Fibroblast of skin of back (primary cell): ENCODE results near the gene FOXP1.

ENCODE experiments used
- DNase-seq: peaks from one replicate; pipeline ENCODE4 v3.0.0-alpha.2; 2013

Gene FOXP1

DNA sequence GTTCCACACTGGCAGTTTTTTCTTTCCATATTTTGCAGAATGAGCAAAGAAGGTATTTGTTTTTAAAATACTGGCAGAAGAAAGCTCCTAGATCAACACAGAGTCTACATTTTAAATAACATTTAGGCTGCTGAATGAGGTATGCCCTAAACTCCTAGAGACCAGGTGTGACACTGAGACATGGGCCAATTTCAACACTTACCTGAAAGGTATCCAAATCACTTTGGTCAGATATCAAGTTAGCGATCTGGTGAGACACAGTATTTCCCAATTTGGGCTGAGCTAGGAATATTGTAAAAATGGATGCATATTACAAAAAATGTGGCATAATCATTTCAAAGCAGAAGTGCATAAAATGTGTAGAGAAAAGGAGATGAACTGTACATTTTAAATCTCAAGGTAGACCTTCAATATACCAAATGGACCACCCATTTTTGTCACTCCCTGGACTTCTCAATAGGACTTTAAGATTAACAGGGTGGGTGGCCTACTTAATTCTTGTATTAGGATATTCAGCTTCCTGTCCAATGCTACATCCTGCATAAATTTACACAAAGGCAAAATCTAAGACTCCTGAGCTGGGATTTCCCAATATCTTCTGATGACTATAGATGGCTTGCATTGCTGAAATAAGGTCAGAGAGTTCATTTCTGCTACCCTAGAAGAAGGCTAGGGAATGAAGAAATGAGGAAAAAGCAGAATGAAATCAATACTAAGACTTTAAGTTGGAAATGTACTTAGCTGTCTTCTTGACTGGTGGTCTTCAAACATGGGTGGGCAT lies 487.8 kb downstream of the FOXP1 start:
- DNase-seq = no peak

DNA sequence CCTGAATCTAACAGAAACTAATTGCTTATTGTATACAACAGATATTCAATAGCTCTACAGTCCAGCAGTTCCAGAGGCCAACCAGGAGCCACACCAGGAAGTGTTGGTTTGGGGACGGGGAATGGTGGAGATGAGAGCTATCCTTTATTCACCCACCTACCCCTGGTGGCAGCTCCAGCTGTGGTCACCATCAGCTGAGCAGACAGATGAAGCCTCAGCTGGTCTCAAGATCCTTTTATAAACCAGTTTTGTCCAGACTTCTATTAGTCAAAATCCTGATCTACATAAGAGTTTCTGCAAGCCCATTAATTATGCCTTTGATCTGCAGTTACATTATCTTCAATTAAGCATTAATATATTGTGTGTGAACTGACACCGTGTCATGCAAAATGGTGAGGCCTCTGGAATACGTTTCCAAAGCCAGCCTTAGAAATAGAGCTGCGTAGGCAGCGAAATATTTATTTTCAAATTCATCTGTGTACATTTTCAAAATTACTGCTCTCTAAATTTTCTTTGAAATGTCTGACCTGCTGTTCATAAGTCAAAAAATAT lies 488.8 kb downstream of the FOXP1 start:
- DNase-seq = no peak

DNA sequence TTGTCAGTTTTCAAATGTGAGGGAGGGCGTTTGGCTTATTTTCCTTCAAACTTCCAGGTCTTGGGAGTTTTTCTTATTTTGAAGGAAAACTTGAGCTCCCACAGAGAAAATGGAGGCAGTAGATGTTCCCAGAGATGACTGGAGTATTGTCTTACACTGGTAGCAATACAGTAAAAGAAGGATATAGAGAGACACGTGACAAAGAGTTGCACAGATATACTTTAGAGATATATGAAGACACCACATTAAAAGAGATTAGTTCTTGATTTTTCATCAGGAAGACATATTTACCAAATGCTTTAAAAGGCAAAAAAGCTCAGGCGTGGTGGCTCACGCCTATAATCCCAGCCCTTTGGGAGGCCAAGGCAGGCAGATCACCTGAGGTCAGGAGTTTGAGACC lies 490.9 kb downstream of the FOXP1 start:
- no peak for DNase-seq

DNA sequence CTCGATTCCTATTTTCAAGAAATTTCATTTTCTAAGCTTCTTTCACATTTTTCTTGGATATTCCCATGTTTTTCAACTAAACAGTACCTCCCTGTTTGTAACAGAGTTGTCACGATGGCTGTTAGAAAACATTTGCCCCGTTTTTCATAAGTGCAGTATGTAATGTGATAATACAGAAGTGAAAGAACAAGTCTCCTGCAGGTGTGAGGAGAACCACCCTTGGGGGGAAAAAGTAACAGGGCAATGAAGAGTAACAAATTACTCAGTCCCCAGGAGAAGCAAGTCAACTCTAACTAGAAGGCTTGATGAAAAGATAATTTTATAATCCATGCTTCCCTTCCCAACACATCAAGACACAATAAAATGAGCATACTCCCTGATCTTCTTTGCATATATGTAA lies 493.3 kb downstream of the FOXP1 start:
- no peak for DNase-seq

DNA sequence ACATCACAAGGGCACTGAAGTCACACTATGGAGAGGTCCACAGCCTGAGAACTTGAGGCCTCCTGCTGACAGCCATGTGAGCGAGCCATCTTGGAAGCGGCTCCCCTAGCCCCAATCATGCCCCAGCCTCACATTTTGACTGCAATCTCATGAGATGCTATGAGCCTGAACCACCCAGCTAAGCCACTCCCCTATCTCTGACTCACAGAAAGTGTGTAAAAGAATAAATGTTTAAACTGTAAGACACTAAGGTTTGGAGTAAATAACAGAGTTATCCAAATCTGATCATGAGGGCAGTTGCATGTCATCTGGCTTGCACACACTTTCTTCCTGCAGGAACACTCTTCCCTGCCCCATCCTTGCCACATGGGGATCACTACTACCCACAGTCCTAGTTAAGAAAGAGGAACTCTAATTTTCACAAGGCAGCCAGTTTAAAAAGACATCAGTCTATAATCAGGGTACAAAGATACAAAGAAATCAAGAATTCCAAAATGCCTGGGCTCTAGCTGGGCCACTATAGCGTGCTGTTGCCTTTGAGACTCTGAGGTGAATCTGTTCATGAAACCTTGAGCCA lies 494.2 kb downstream of the FOXP1 start:
- peak; percentile 39 for DNase-seq

DNA sequence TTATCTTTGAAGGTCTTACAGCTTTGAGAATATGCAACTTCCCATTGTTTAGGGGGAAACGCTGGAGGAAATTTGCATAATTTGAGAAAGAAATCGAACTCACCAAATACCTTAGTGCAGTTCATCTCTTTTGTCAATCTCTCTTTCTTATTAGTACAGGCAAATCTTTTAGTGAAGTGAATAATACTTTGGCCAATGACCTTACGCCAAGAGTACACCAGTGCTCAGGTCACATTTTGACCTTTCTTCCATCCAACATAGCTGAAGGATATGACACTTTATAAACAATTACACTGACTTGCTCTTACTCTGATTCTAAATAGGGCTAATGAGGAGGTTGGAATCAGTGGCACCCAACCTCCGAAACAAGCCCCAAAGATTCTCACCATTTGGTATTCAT lies 494.8 kb downstream of the FOXP1 start:
- no peak for DNase-seq

DNA sequence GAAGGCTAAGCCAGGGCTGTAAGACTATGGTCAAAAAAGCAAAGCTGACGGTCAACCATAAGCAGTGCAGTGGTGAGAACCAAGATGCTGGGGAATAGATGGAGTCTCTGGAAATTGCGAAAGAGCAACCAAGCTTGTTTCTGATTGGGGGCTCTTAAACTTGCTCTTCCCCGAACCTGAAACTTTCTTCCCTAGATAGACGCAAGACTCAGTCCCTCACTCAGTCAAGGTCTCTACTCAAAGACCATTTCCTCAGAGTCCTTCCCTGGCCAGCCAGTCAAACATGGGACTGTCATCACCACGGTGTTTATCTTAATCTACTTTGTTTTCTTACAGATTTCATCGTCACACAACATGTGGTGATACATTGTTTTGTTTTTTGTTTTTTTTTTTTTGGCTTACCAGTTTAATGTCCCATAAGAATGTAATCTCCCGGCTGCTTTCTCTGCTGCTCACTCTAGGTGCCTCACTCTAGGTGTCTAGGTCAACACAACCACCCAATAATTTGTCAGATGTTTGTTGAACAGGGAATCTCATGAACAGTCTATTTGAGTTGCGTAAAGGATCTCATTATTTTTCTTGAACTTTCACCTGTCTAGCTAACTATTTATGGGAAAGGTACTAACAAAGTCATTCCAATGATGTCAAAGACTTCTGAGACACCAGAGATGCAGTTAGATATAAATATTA lies 495.4 kb downstream of the FOXP1 start:
- peak; percentile 50 for DNase-seq

DNA sequence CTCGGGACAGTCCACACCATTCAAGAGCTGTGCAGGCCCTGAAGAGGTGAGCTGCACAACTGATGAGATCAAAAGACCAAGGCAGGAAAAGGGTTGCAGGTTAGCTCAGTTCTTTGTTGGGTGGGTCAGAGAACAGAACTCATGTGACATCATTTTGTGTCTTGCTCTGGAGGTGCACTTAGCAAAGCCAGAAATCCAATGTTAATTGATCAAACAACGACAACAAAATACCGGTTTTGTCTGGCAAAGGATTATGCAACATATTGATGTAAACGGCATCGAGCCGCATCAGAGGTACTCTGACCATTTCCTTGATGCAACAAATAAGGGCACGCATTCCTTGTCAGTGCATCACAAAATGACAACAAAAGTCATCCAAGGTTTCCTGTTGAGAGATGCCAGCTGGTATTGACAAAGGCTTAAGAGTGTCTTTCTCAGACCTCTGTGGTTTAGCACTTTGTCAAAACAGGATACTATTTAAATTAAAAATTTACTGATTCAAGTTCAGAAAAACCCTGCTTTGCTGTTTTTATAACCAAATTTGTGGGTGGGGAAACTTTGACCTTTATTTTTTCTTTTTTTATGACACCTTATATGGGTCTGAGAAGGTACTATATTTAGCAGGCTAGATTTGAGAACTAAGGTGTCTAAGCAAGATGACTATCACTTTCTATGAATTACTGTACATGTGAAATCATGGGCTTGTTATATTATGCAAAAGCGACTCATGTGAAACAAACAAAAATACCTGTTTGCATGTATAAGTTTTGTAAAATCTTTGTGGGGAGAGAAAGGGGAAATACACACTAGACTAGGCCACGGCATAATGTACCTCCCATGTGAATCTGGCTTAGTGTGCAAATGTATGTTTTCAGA lies 496.1 kb downstream of the FOXP1 start:
- DNase-seq = peak; percentile 88

DNA sequence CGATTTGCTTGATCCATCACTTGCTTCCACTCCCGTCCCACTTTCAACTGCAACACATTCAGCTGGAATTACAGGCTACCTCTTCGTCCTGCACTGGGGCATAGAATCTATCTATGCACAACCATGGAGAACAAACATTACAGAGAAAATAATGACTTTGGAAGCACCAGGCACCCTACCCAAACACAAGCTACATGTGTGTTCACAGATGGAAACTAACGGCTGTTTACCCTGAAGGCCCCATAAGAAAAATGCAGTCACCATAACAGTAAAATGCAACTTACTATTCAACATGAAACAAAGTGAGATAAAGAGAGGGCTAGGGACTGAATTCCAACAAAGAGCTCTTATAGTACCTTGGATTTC lies 496.8 kb downstream of the FOXP1 start:
- no peak for DNase-seq

DNA sequence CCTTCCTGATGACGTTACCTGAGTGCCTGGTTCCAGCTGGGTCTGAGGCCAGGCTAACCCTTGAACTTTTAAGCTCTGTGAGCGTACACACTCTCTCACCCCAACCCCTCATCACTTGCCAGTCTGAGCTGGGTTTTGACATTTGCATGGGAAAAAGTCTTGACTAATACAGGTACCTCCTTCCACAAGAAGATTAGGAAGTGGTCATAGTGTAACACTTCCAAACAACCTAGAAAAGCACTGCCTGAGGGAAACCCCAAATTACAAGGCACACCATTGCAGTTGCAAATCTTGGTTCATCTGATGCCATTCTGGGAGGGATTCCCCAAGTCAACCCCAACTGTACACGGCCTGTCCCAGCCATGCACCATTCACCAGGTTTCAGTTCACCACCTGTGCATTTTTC lies 499.8 kb downstream of the FOXP1 start:
- DNase-seq = no peak

DNA sequence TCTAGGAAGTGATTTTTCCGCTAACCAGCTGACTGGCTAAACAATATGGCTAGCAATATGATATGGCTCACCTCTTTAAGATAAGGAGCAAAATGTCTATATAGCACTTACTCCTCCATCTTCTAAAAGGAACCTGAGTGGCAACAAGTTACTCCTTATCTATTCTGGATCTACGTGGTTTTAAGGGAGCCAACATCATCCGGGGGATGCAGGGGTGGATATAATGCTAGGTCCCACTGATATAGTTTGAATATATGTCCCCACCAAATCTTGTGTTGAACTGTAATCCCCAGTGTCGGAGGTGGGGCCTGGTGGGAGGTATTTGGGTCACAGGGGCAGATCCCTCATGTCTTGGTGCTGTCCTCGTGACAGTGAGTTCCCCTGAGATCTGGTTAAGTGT lies 500.7 kb downstream of the FOXP1 start:
- no peak for DNase-seq

DNA sequence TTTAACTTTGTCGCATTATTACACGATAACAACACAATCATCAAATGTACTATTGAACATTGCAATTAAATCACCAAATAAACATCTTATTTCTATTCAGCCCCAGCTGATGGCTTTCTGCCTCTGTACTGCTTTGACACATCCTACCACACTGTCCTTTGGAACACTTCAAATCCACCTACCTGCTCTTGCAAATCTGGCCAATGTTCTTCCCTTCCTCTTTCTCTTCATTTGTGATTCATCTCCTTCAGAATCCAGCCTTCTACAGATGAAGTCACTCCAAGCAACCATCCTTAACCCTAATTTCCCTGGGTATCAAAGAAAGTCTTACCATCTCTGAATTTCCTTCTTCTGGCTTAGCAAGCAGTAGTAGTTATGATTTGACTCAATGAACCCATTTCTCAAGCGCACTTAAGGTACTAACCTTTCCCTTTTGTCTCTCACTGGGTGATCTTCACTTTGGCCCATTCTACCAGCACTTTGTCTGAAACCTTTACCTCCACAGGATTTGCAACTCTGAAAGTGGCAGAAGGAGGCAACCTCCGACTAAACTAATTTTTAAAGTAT lies 502.9 kb downstream of the FOXP1 start:
- no peak for DNase-seq

DNA sequence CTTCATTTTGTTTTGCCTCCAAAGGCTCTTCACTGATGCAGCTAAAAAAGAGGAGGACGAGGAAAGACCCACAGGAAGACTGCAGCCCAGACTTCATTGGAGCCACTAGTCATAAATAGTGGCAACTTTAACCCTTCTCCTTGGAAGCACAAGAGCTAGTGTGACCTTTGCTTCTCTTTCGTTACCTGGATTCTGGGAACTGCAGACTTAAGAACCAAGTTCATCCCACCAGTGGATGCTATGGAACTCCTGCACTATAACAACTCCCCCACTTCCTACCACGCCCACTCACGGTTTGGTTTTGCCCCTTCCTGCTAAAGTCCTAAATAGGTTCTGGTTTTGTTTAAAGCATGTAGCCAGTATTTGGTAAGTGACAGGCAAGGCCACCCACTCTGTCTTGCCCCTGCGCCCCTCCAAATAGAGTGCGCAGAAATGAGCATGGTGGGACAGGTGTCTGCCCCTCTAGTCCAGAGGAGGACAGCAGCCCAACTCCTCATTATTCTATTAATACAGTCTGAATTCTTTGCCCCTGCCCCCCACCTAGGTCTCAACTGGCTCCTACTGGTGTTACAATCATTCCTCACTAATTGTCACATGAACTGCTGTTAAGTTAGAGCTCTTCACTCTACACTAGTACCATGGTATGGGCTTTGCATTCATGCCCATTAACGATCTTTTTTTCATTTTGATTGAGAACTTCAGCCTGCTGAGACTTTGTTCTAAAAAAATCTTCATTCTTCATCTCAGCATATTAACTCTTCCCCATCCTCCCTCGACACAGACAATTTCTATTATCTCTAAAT lies 504.6 kb downstream of the FOXP1 start:
- DNase-seq = no peak

DNA sequence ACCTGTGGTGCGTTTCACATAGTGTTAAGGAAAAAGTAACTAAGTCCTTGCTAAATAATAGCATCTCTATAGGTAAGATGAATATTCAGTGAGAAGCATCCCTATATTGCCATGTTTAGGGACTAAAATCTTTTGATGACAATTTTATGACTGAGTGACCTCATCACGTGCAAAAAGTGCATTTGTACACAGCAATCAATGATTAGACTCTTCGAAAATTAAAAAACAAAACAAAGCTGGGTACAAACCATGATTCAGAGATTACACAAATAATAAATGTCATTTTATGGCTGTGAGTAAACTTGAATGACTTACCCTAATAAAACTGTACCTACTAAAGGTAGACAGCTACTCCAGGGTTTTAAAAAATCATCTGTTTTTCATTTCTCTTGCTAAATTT lies 505.3 kb downstream of the FOXP1 start:
- no peak for DNase-seq

DNA sequence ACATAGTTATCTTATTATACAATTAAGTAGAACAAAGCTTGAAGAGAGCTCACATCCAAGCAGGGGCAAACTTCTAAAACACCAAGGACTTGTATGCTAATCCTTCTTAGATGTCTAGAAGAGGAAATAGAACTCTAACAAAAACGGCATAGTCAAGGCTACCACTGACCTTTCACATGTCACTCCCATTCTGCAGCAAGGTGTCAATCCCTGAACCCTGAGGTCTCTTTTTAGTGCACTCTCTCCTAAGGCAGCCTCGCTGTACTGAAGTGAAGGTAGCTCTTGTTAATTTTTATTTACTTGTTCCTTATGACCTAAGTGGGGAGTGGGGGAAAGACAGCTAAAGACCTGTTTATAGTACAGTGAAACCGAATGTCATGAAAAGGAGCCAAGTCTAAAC lies 506.5 kb downstream of the FOXP1 start:
- no peak for DNase-seq

DNA sequence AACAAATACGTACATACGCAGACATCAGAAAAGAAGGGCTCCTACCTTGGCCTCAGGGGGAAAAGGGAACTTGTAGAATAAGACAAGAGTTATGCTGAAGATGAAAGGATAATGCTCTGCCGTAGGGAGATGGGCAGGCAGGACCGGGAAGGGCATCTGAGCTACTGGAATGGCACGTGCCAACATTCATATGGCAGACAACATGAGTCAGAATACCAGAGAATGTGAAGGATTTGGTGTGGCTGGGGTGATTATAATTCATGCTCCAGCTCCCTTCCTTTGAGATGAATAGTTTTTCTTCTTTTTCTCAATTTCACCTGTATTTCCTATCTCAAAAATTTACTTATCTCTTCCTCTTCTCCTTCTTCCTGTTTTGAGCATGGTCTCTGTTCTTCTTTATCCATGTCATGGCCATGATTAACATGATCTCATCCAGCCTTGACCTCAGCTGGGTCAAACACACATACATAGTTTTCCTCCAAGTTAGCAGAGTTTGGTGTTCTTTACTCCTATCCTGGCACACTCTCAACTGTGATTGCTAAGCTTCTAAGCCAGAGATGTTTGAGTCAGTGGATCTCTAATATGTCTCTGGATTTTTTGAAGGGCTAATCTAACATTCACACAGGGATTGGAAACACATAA lies 507.0 kb downstream of the FOXP1 start:
- DNase-seq = peak; percentile 64

DNA sequence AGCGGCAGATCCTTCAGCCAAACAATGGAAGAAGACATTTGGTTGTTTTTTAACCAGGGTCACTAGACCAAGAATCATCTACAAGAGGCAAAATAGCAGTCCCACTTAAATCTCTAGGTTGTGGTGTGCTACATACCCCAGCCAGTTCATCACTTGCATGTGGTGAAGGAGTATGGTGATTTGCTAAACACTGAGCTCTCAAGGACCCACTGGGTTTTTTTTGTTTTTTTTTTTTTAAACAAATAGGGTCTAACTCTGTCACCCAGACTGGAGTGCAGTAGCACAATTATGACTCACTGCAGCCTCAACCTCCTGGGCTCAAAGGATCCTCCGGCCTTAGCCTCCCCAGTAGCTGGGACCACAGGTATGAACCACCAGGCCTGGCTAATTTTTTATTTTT lies 508.0 kb downstream of the FOXP1 start:
- DNase-seq = peak; percentile 54

DNA sequence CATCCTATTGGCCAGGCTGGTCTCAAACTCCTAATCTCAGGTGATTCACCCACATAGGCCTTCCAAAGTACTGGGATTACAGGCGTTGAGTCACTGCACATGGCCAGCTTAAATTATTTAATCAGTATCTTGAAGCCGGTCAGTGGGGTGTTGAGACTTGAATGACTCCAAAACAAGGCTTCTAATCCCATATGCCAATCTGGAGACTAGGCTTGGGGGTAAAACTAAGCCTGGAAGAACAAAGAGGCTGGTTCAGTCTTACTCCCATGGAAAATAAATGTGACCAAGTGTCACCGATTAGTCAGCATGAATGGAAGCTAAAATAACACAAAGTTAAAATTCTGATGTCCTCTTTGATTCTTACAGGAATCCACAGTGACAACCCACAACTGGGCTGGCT lies 509.1 kb downstream of the FOXP1 start:
- DNase-seq = peak; percentile 84

DNA sequence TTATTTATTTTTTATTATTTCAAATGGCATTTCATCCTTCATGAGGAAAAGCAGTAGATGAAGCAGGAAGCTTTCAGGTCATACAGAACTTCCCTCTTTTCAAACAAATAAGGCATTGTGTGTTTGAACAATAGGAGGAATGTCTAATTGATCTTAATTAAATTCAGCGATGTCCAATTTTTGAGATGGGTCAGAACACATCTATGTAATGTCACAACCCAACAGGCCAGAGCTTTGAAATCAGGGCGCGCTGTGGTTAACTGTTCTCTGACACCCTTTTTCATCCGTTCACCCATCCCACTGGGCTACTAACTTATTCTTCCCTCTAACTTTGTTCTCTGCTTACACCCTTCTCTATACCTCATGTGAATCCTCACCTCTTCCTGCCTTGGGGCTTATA lies 510.5 kb downstream of the FOXP1 start:
- DNase-seq = no peak

DNA sequence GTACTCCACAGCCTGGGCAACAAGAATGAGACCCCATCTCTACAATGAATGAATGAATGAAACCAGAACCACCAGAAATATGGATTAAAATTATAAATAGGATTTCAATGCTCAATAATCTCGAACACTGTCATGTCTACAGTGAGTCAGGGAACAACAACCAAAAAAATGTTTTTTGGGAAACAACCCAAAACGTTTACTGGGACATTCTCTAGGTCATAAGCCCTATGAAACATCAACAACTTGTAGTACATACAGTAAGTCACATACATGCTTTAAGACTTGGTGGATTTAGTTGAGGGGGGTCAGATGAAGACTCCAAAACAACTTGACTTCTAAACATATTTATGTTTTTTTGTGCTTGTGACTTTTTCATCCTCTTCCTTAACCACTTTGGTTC lies 511.2 kb downstream of the FOXP1 start:
- peak; percentile 57 for DNase-seq
